AG10803 (cell line): ENCODE data around the gene ACTL9.

ENCODE experiments used
- DNase-seq: peaks from one replicate; pipeline ENCODE4 v3.0.0; 2010; ENCODE audit warnings: low read depth
- H3K4me3 ChIP-seq: 2 replicates; pipeline ENCODE4 v1.5.1; 2011; ENCODE audit warnings: mild to moderate bottlenecking, low read length, control low read depth
- TF ChIP-seq, protein P1 (sequence below): conservative IDR thresholded peaks from 2 replicates; pipeline ENCODE4 v1.5.1; 2011; ENCODE audit warnings: mild to moderate bottlenecking, low read length, control low read depth, inconsistent platforms

The ACTL9 gene

DNA sequence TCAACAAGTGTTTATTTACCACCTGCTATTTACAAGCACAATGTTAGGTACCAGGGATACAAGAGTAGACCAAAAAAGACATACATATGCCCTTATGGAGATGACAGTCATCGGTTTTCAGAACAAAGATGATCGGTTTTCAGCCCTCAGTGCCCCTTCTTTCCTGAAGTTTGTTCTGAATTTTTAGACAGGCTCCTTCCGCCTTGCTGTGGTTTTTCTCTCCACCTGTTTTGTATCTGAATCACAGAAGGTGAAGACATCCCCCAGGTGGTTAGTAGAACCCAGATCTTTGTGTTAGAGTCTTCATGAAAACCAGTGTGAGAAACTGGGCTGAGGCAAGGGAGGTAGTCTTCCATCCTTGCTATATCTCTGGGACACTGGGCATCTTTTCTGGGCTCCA is 23.5 kb downstream of the ACTL9 start:
- no peak for DNase-seq
- H3K4me3 ChIP-seq, result no peak overlapping the region
- TF ChIP-seq, protein P1, sequence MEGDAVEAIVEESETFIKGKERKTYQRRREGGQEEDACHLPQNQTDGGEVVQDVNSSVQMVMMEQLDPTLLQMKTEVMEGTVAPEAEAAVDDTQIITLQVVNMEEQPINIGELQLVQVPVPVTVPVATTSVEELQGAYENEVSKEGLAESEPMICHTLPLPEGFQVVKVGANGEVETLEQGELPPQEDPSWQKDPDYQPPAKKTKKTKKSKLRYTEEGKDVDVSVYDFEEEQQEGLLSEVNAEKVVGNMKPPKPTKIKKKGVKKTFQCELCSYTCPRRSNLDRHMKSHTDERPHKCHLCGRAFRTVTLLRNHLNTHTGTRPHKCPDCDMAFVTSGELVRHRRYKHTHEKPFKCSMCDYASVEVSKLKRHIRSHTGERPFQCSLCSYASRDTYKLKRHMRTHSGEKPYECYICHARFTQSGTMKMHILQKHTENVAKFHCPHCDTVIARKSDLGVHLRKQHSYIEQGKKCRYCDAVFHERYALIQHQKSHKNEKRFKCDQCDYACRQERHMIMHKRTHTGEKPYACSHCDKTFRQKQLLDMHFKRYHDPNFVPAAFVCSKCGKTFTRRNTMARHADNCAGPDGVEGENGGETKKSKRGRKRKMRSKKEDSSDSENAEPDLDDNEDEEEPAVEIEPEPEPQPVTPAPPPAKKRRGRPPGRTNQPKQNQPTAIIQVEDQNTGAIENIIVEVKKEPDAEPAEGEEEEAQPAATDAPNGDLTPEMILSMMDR, result no peak

DNA sequence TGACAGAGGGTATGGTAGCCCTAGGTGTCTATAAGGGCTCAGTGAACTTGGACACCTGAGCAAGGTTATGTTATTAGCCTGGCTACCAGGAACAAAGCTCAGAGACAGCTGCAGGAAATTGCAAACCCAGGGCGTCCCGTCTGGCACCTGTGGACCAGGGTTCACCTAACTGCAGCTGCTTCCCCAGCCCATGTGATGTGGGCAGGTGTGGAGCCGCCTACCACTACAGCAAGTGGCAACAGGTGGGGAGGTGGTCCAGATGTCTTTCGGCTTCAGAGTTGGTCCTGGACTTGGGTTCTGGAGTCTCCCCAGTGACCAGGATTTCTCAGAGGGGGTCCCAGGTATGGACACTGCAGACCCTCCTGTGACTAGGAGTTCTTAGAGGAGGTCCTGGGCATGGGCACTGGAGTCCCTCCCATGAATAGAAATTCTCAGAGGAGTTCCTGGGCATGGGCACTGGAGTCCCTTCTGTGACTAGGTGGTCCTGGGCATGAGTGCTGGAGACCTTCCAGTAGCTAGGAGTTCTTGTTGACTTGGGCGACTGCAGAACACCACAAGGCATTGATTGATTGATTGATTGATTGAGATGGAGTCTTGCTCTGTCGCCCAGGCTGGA is 25.2 kb downstream of the ACTL9 start:
- no peak overlapping the region for H3K4me3 ChIP-seq
- no peak for DNase-seq
- TF ChIP-seq, protein P1, result no peak

- TF ChIP-seq, protein P1, result no peak
- H3K4me3 ChIP-seq, result no peak overlapping the region
- DNase-seq, result no peak
These were observed 31.7 kb downstream of the ACTL9 start for GRCh38 chr19:8666814-8667405.

DNA sequence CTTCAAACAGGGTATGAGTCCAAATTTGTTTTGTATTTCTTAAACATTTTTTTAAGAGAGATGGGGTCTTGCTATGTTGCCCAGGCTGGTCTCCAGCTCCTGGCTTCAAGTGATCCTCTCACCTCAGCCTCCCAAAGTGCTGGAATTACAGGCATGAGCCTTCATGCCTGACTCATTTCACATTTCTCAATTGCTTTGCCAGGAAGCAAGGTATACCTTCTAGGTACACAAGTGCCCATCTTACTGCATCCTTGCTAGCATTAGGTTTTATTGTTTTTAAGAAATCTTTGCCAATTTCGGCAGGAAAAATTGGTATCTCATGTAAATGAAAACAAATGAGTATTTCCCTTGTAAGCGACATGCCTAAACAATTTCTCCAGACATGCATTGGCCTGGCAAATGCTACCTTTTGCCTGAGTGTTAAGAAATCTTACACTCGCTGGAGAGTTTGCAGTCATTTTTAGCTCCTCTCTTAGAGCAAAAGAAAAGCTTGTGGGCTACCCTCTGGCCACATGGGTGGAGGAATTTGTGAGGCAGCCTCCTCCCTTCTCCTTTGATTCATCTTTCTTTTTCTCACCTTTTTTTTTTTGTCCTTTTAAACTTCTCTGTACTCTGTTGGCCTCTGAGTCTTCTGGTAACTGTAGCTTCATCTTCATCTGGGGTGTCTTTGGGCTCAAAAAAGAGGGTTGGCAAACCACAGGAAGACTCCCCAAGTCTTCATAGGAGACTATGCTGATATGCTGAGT is 33.0 kb downstream of the ACTL9 start:
- TF ChIP-seq, protein P1, result no peak
- no peak for DNase-seq
- no peak overlapping the region for H3K4me3 ChIP-seq

DNA sequence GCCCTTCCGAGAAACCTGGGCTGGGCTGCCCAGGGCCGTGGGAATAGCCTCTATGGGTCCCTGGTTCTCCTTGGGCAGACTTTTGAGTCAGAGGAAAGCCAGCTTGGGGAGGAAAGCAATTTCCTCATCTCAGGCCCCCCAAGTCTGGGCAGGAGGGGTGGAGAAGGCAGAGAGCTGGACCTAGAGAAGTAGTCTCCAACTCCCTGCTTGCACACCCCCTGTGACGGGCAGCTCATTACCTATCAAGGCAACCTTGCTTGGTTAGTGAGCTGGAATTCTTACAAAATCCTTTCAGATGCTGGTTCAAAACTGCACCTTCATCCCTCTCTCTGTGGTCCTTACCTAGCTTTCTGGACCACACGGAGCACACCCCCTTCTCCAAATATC is 33.9 kb downstream of the ACTL9 start:
- TF ChIP-seq, protein P1, result no peak
- H3K4me3 ChIP-seq, result no peak overlapping the region

DNA sequence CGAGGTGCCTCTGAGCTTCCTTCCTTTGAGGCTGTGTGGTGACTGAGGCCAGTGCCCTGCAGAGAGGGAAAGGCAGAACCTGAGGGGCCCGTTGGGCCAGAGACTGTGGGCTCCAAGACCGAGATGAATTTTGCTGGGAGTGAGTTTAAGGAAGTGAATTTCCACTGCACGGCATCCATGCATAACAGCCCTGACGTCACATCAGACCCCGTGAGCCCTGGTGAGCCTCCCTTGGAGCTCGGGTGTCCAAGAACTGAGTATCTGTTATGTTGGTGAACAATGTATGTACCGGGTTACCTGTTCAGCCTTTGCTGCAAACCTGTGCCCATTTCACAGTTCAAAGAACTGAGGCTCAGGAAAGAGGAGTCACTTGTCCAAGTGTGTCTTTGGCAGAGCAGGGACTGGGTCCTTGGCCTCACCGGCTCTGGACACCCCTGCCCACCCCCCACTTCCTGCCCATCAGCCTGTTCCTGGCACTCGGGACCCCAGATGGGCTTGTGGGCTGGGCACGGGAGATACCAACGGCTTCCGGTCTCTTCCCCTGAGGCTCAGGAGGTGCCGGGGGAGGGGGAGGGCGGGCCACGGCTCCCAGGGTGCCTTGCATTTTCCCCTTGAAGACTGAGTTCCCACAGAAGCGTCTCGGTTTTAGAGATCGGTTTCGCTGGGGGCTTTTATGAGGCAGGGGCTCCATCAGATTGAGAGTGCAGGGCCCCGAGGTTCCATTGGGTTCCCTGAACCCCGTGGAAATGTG is 34.5 kb downstream of the ACTL9 start:
- TF ChIP-seq, protein P1, result no peak
- no peak overlapping the region for H3K4me3 ChIP-seq
- no peak for DNase-seq

More for the DNA sequence above, 33.9 kb downstream of the ACTL9 start:
- no peak for DNase-seq
